ENCODE data around the gene CMC1.

GRCh38 chr3:28228623-28229022, 12.8 kb upstream of the CMC1 start:
- TF ChIP-seq, protein P1, sequence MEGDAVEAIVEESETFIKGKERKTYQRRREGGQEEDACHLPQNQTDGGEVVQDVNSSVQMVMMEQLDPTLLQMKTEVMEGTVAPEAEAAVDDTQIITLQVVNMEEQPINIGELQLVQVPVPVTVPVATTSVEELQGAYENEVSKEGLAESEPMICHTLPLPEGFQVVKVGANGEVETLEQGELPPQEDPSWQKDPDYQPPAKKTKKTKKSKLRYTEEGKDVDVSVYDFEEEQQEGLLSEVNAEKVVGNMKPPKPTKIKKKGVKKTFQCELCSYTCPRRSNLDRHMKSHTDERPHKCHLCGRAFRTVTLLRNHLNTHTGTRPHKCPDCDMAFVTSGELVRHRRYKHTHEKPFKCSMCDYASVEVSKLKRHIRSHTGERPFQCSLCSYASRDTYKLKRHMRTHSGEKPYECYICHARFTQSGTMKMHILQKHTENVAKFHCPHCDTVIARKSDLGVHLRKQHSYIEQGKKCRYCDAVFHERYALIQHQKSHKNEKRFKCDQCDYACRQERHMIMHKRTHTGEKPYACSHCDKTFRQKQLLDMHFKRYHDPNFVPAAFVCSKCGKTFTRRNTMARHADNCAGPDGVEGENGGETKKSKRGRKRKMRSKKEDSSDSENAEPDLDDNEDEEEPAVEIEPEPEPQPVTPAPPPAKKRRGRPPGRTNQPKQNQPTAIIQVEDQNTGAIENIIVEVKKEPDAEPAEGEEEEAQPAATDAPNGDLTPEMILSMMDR (IDR thresholded peaks at IDR 0.05): no peak
- TF ChIP-seq POLR2A (IDR thresholded peaks at IDR 0.05): no peak

Measured in vagina (tissue), 2 donors.